Measurements from ENCODE around the gene NUMB.
A peak's percentile ranks its signal among the peaks of the same experiment; 100 is the strongest.

The NUMB gene

GRCh38 chr14:73231981-73232851 lies 226.1 kb downstream of the NUMB start:
- peak; percentile 72 for DNase-seq (ENCODE audit: low spot score)

DNA sequence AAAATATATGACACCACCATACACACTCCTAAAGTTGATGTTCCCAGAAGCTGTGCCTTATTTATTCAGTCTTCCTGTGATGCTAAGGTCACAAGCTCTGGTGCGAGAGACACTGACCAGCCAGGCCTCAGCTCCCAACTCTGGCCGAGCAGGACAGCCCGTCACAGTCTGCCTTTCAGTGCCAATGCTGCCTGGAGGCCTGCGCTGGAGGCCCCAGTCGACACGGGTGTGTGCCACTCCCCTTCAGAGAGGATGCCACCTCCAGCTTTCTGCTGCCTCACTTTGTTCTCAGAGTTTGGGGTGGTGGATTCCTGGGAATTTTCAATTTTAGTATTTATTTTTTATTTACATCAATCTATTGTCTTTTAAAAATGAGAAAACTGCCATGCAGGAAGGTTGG lies 228.3 kb downstream of the NUMB start:
- DNase-seq (ENCODE audit: low spot score): no peak

DNA sequence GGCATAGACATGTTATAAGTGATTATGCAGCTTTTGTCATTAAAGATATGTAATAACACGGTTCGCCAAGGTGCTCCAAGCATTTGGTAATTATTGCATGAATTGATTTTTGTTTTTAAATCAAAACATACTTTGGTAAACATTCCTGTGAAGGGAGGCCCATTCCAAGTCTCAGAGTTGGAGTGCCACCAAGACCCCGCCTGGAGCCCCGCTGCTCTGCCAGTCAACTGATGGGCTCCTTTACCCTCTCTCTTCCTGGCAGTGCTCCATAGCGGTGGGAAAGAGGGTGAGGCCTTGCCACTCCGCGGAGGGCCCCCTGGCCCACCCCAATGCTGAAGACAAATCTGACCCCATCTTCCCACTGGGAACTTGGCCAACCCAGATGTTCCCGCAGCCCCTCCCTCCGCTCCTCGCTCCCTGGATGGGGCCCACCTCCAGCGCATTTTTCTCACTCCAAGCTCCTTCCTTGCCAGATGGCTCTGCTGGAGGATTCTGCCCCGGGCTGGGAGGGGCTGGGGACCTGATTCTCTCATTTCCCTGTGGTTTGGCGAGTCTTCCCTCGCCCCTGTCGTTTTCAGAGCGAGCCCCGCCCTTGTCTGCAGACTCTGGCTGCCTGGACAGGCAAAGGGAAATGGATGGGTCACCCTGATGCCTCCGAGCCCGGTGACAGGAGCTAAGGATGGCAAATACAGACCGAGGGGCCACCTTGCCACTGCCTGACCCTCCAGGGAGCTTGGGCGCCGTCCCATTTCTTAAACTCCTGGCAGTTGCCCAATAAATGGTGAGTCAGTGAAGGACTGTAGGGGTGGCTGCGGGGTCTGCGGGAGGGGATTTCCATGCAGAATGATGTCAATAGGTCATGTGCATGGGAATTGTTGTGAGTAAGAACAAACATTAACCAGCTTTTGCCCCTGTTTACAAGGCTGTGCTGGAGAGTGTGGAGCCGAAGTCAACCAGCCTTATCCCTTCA lies 230.2 kb downstream of the NUMB start:
- DNase-seq (ENCODE audit: low spot score): peak; percentile 58

- DNase-seq (ENCODE audit: low spot score): no peak
Measured at GRCh38 chr14:73225496-73225895, 232.8 kb downstream of the NUMB start.

All from ecto neural progenitor cell (in vitro differentiated cells).